Neuronal stem cell (in vitro differentiated cells): ENCODE results near the gene SPATA19. TPM values are rescaled to one million over a fixed set of nuclear protein-coding genes. Genes with fewer than 3 reads are reported as not detected.

ENCODE experiments used
- DNase-seq: peaks from one replicate; pipeline ENCODE4 v3.0.0-alpha.2; 2013; ENCODE audit warnings: low spot score
- H2AFZ ChIP-seq: one replicate; pipeline ENCODE4 v1.6.1; 2013; ENCODE audit warnings: mild to moderate bottlenecking, low read length, inconsistent platforms
- H2AK5ac ChIP-seq: 2 replicates; pipeline ENCODE4 v1.6.1; 2013; ENCODE audit warnings: low read depth, mild to moderate bottlenecking, inconsistent platforms, low read length, moderate library complexity, mixed read lengths
- H2BK120ac ChIP-seq: 2 replicates; pipeline ENCODE4 v1.6.1; 2013; ENCODE audit warnings: low read depth, mild to moderate bottlenecking, inconsistent platforms, low read length, moderate library complexity, mixed read lengths
- H2BK12ac ChIP-seq: one replicate; pipeline ENCODE4 v1.6.1; 2013; ENCODE audit warnings: low read length, inconsistent platforms
- H2BK15ac ChIP-seq: 2 replicates; pipeline ENCODE4 v1.6.1; 2013; ENCODE audit warnings: mild to moderate bottlenecking, low read length, inconsistent platforms, mixed read lengths
- H2BK5ac ChIP-seq: one replicate; pipeline ENCODE4 v1.6.1; 2013; ENCODE audit warnings: inconsistent platforms, mild to moderate bottlenecking, low read length, moderate library complexity
- H3K14ac ChIP-seq: one replicate; pipeline ENCODE4 v1.6.1; 2013; ENCODE audit warnings: low read length, inconsistent platforms
- H3K18ac ChIP-seq: 2 replicates; pipeline ENCODE4 v1.6.1; 2013; ENCODE audit warnings: low read length, inconsistent platforms
- H3K23ac ChIP-seq: 2 replicates; pipeline ENCODE4 v1.6.1; 2013; ENCODE audit warnings: low read depth, mild to moderate bottlenecking, mixed read lengths, low read length, inconsistent platforms; ENCODE audit not compliant: poor library complexity
- H3K27ac ChIP-seq: replicated peaks from 3 replicates; pipeline ENCODE4 v1.5.1; 2013; ENCODE audit warnings: low read length, inconsistent platforms
- H3K27me3 ChIP-seq, 3 experiments: 2 replicates each; pipeline ENCODE4 v1.6.1; 2013; ENCODE audit warnings: low read length in 3 of 3, mild to moderate bottlenecking in 2 of 3, inconsistent platforms in 1 of 3, low read depth in 1 of 3, mixed read lengths in 1 of 3, moderate library complexity in 1 of 3; ENCODE audit not compliant: control insufficient read depth in 3 of 3, insufficient read depth in 3 of 3
- H3K36me3 ChIP-seq, 2 donors: replicated peaks in 1 of 2; 2 replicates each; pipeline ENCODE4 v1.6.1; 2013; ENCODE audit warnings: low read length in 2 of 2; ENCODE audit not compliant: control insufficient read depth in 2 of 2, insufficient read depth in 2 of 2
- H3K4ac ChIP-seq: 2 replicates; pipeline ENCODE4 v1.6.1; 2013; ENCODE audit warnings: inconsistent platforms, mild to moderate bottlenecking, low read length, moderate library complexity
- H3K4me1 ChIP-seq, 2 donors: 1 replicate in 1 of 2; 2 replicates in 1 of 2; pipeline ENCODE4 v1.6.1; 2013; ENCODE audit warnings: low read length in 2 of 2, low read depth in 1 of 2; ENCODE audit not compliant: control insufficient read depth in 2 of 2, insufficient read depth in 1 of 2
- H3K4me2 ChIP-seq: one replicate; pipeline ENCODE4 v1.6.1; 2013; ENCODE audit warnings: mild to moderate bottlenecking, low read length, inconsistent platforms; ENCODE audit not compliant: insufficient read depth, poor library complexity, severe bottlenecking
- H3K4me3 ChIP-seq, 2 donors: 2 replicates each; pipeline ENCODE4 v1.5.1; 2013; ENCODE audit warnings: low read length in 2 of 2, mild to moderate bottlenecking in 2 of 2, inconsistent platforms in 1 of 2, moderate library complexity in 1 of 2
- H3K79me1 ChIP-seq: one replicate; pipeline ENCODE4 v1.6.1; 2013; ENCODE audit warnings: low read depth, mild to moderate bottlenecking, inconsistent platforms, low read length, moderate library complexity
- H3K9ac ChIP-seq: one replicate; pipeline ENCODE4 v1.6.1; 2013; ENCODE audit warnings: mild to moderate bottlenecking, low read depth, low read length, inconsistent platforms; ENCODE audit not compliant: poor library complexity
- H3K9me3 ChIP-seq, 2 donors: replicated peaks in 1 of 2; 2 replicates each; pipeline versions ENCODE3 to v1.6.1; 2013; ENCODE audit warnings: low read length in 2 of 2, mild to moderate bottlenecking in 2 of 2, inconsistent platforms in 1 of 2, low read depth in 1 of 2, mixed read lengths in 1 of 2, moderate library complexity in 1 of 2; ENCODE audit not compliant: control insufficient read depth in 2 of 2, insufficient read depth in 1 of 2
- H4K8ac ChIP-seq: one replicate; pipeline ENCODE4 v1.6.1; 2013; ENCODE audit warnings: low read depth, mild to moderate bottlenecking, inconsistent platforms, low read length, moderate library complexity
- H4K91ac ChIP-seq: one replicate; pipeline ENCODE4 v1.6.1; 2013; ENCODE audit warnings: low read length, low read depth, mild to moderate bottlenecking, inconsistent platforms; ENCODE audit not compliant: poor library complexity
- WGBS, 2 donors: extraction: QIAGEN DNeasy Blood & Tissue Kit; methylation state at CpG; one replicate each; pipeline ENCODE4 v1.1.7; 2013; ENCODE audit warnings: missing lambda C conversion rate in 2 of 2, mixed read lengths in 1 of 2; ENCODE audit not compliant: insufficient read length in 2 of 2, insufficient replicate concordance in 1 of 2; ENCODE audit errors: extremely low coverage in 2 of 2; 5-methylcytosine and 5-hydroxymethylcytosine counted together
- polyA plus RNA-seq, 2 experiments: library from polyadenylated mRNA; stranded (reverse); fragments of 200-250 nt; gene quantifications; one replicate each; pipeline ENCODE4 v1.2.3, GENCODE V29; 2013

The SPATA19 gene, protein sequence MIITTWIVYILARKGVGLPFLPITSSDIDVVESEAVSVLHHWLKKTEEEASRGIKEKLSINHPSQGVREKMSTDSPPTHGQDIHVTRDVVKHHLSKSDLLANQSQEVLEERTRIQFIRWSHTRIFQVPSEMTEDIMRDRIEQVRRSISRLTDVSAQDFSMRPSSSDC
- not detected for polyA plus RNA-seq (2013, experiment 1 of 2)
- not detected for polyA plus RNA-seq (2013, experiment 2 of 2)

DNA sequence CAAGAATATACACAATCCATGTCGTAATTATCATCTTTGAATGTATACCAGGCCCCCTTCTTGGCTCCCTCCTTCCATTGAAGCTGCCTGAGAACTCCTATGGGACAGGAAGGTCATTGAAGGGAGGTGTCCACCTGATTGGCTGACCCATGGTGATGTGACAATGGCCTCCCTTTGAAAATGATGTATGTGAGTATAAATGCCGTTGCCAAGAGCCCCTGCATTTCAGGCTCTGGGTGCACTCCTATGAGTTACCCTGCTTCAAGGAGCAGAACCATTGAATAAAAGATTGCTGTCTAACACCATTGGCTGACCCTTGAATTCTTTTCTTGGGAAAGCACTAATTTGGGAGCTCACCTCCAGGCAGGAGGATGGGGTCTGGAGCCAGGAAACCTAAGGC, at the start of gene SPATA19:
Gene SPATA19, minus strand, starts transcription at position 101 of the 400 bp plus-strand sequence. Its CDS starts 67 bp downstream, at position 34.
- H4K8ac ChIP-seq = no peak within 1 kb of the TSS
- no peak within 1 kb of the TSS for H3K4me2 ChIP-seq
- H3K79me1 ChIP-seq = no peaks in the 10 kb centered on the region
- no peak within 1 kb of the TSS for H3K18ac ChIP-seq
- H2BK5ac ChIP-seq = no peak within 1 kb of the TSS
- H3K9me3 ChIP-seq = no peaks in the 10 kb centered on the region
- no CpG with 5 or more reads among the region's 2 CpGs for WGBS, 2 donors
- H3K27me3 ChIP-seq = no peaks in the 10 kb centered on the region
- H3K4me1 ChIP-seq = no peaks in the 10 kb centered on the region
- no peak within 1 kb of the TSS for H2BK12ac ChIP-seq
- no peak within 1 kb of the TSS for H3K23ac ChIP-seq
- no peak within 1 kb of the TSS for H2AFZ ChIP-seq
- H2BK120ac ChIP-seq = no peak within 1 kb of the TSS
- H3K4ac ChIP-seq = no peak within 1 kb of the TSS
- no peak for DNase-seq
- no peaks in the 10 kb centered on the region for H3K36me3 ChIP-seq
- no peak within 1 kb of the TSS for H3K9ac ChIP-seq
- H3K14ac ChIP-seq = no peak within 1 kb of the TSS
- H2BK15ac ChIP-seq = no peak within 1 kb of the TSS
- H3K27ac ChIP-seq = no peak within 1 kb of the TSS
- H4K91ac ChIP-seq = no peak within 1 kb of the TSS
- no peak within 1 kb of the TSS for H2AK5ac ChIP-seq
- no peak within 1 kb of the TSS for H3K4me3 ChIP-seq

DNA sequence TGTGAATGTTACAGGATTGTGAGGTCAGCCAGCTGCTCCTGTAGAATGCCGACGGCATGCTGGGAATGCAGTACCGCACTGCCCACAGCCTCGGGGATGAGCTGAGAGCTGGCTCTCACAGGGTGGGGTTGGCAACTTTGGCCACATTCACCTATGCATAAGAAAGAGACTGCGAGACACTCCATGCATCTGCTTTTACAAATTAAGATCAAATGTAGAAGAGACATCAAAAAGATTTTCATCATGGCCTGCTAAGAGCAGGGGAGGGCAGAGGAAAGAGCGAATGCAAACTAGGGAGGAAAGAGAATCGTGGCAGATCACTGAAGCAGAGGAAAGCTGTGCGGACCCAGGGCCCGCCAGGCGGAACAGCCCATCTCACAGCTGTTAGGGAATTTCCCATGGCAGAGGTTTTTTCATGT, 49.8 kb upstream of the SPATA19 start:
- Histone ChIP-seq H2BK12ac (no peak overlapping the region), H3K27ac (no peak overlapping the region), H3K18ac (no peak overlapping the region), H3K27me3 (peaks cover 0 to 7% (median 0%) of the 10 kb centered on the region in 3 experiments), H3K4me2 (no peak overlapping the region), H3K4ac (no peak overlapping the region), H3K9ac (no peak overlapping the region), H3K36me3 (no peaks in the 10 kb centered on the region), H3K14ac (no peak overlapping the region), H3K23ac (no peak overlapping the region), H4K91ac (no peak overlapping the region), H3K9me3 (no peaks in the 10 kb centered on the region), H2BK15ac (no peak overlapping the region), H3K4me1 (peaks cover 17 to 27% of the 10 kb centered on the region in 2 donors), H2BK5ac (no peak overlapping the region), H3K79me1 (no peaks in the 10 kb centered on the region), H2BK120ac (no peak overlapping the region), H2AK5ac (no peak overlapping the region), H2AFZ (peak overlapping the region; percentile 25), H3K4me3 (no peak overlapping the region), H4K8ac (no peak overlapping the region)
- DNase-seq = no peak
- no CpG with 5 or more reads among the region's 10 CpGs for WGBS, 2 donors

DNA sequence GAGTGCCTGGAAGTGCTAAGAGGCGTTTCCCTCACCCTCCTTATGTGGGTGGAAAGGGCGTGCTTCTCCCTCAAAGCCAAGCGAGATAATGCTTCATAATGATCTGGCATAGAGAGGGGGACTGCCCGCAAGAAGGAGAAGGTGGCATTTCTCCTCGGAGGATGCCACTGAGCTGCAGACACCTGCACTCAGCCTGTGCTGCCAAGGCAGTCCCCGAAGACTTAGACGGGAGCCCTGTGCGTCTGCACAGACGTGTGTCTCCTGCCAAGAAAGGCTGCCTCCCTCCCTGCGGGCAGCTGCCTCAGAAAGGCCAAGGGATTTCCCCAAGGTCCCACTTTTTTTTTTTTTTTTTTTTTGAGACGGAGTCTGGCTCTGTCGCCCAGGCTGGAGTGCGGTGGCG, 48.1 kb upstream of the SPATA19 start:
- no peaks in the 10 kb centered on the region for H3K79me1 ChIP-seq
- H3K9me3 ChIP-seq = no peaks in the 10 kb centered on the region
- no peak overlapping the region for H3K18ac ChIP-seq
- H3K27me3 ChIP-seq = peaks cover 0 to 7% (median 0%) of the 10 kb centered on the region in 3 experiments
- peak overlapping the region; percentile 31 for H2BK12ac ChIP-seq
- no peak overlapping the region for H3K23ac ChIP-seq
- H2BK5ac ChIP-seq = no peak overlapping the region
- no peak overlapping the region for H2AFZ ChIP-seq
- WGBS, 2 donors = no CpG with 5 or more reads among the region's 14 CpGs
- no peak overlapping the region for H3K14ac ChIP-seq
- H3K9ac ChIP-seq = no peak overlapping the region
- H2BK120ac ChIP-seq = no peak overlapping the region
- H3K4me1 ChIP-seq = peaks cover 17 to 24% of the 10 kb centered on the region in 2 donors
- DNase-seq = no peak
- no peak overlapping the region for H2BK15ac ChIP-seq
- H3K4ac ChIP-seq = no peak overlapping the region
- no peak overlapping the region for H4K8ac ChIP-seq
- H3K4me2 ChIP-seq = no peak overlapping the region
- H3K4me3 ChIP-seq = no peak overlapping the region
- no peak overlapping the region for H4K91ac ChIP-seq
- no peaks in the 10 kb centered on the region for H3K36me3 ChIP-seq
- H3K27ac ChIP-seq = no peak overlapping the region
- H2AK5ac ChIP-seq = no peak overlapping the region

DNA sequence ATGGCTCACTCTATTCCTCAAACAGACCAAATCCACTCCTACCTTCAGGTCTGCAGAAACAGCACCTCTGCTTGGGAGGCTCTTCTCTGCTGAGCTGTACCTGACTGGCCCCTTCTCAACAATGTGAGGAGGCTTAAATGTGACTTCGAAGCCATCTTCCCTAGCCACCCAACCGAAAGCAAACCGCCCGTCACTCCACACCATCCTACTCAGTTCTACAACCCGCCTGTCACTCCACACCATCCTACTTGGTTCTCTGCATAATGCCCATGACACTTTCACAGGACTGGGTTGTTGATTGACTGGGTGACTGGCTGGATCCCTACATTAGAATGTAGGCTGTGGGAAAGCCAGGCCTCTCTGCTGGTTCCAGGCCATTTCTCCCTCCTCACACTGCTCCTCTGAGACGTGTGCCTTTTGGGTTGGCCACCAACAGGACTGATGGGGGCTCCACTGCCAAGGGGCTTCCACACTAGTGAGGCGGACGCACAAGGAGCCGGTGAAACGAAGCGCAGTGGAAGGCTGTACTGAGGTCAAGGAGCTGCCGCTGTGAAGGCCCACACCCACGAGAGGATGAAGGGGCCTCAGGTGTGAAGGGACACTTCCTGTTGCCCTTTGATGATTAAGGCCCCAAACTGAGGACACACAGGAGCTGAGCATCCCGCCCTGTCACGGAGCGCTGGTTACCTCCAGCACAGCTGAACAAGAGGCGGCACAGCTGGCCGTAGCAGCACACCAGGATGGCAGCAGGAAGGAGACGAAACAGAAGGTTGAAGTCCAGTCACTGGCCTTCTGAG, 47.5 kb upstream of the SPATA19 start:
- no CpG with 5 or more reads among the region's 19 CpGs for WGBS, 2 donors
- Histone ChIP-seq H3K4me3 (no peak overlapping the region), H2BK5ac (no peak overlapping the region), H2AK5ac (no peak overlapping the region), H3K36me3 (no peaks in the 10 kb centered on the region), H2BK12ac (peak overlapping the region; percentile 31), H4K8ac (no peak overlapping the region), H3K4me1 (peaks cover 17 to 24% of the 10 kb centered on the region in 2 donors), H3K27me3 (peaks cover 0 to 10% (median 0%) of the 10 kb centered on the region in 3 experiments), H3K79me1 (no peaks in the 10 kb centered on the region), H3K23ac (no peak overlapping the region), H3K4ac (no peak overlapping the region), H2BK15ac (peak overlapping the region; percentile 0), H3K14ac (no peak overlapping the region), H3K27ac (no peak overlapping the region), H2BK120ac (no peak overlapping the region), H3K18ac (peak overlapping the region; percentile 22), H4K91ac (no peak overlapping the region), H2AFZ (no peak overlapping the region), H3K9me3 (no peaks in the 10 kb centered on the region), H3K9ac (no peak overlapping the region), H3K4me2 (no peak overlapping the region)
- no peak for DNase-seq
